NB4 (cell line): ENCODE data around the gene TBC1D17.

ENCODE experiments used
- DNase-seq: peaks from one replicate; pipeline ENCODE4 v3.0.0; 2010; ENCODE audit warnings: low read depth
- H3K4me3 ChIP-seq: one replicate; pipeline ENCODE4 v1.5.1; 2011; ENCODE audit warnings: mild to moderate bottlenecking, low read depth, low read length, moderate library complexity
- CTCF ChIP-seq: IDR thresholded peaks from one replicate; pipeline ENCODE4 v1.5.1; 2012; ENCODE audit warnings: low read depth, low read length
- MAX ChIP-seq: IDR thresholded peaks from 2 replicates; pipeline ENCODE4 v1.6.1; 2011; ENCODE audit warnings: low read depth, low read length
- MYC ChIP-seq: IDR thresholded peaks from 2 replicates; pipeline ENCODE4 v1.6.1; 2011; ENCODE audit warnings: low read depth, low read length
- POLR2A ChIP-seq: IDR thresholded peaks from 2 replicates; pipeline ENCODE4 v1.6.1; 2011; ENCODE audit warnings: mild to moderate bottlenecking; ENCODE audit not compliant: insufficient read length; ENCODE audit errors: extremely low read depth

Gene TBC1D17

GRCh38 chr19:49864890-49865289 lies 12.6 kb upstream of the TBC1D17 start:
- H3K4me3 ChIP-seq, result no peak overlapping the region
- TF ChIP-seq CTCF, result no peak
- TF ChIP-seq POLR2A, result no peak
- TF ChIP-seq MAX, result no peak
- TF ChIP-seq MYC, result no peak
- DNase-seq, result no peak

GRCh38 chr19:49866933-49867782 lies 10.3 kb upstream of the TBC1D17 start, which contains the start of gene PNKP:
Gene PNKP, minus strand, starts transcription at chr19:49867576. Its CDS starts 372 bp downstream, at chr19:49867204.
- TF ChIP-seq MAX (peak; percentile 56; the same call in 1 of the 2 replicates), MYC (peak; percentile 22), CTCF (no peak), POLR2A (peak; percentile 72)
- DNase-seq, result peak; percentile 93
- peak within 1 kb of the TSS; percentile 79 for H3K4me3 ChIP-seq

- no peak for TF ChIP-seq MYC
- no peak for TF ChIP-seq CTCF
- no peak for TF ChIP-seq MAX
- TF ChIP-seq POLR2A, result no peak
- no peak for DNase-seq
- no peak overlapping the region for H3K4me3 ChIP-seq
These were observed 8.5 kb upstream of the TBC1D17 start for GRCh38 chr19:49869009-49869483.

- H3K4me3 ChIP-seq, result peak overlapping the region; percentile 59
- DNase-seq, result peak; percentile 99
- TF ChIP-seq MAX (no peak; the same call in 1 of the 2 replicates), POLR2A (peak; percentile 31)
These were observed 7.8 kb upstream of the TBC1D17 start for GRCh38 chr19:49869484-49870308.

- no peak for DNase-seq
- peak overlapping the region; percentile 59 for H3K4me3 ChIP-seq
- TF ChIP-seq POLR2A (no peak), CTCF (no peak), MAX (no peak), MYC (no peak)
These were observed 7.1 kb upstream of the TBC1D17 start for GRCh38 chr19:49870309-49870901.
